IMR-90 (cell line): ENCODE data around the gene TBX4. TPM values are rescaled to one million over a fixed set of nuclear protein-coding genes. Genes with fewer than 3 reads are reported as not detected.

Source experiments
- ATAC-seq: fragments of 200-7000 bp; cut with Tn5 transposase; 2 replicates; pipeline ENCODE4 v1.9.1; 2020; ENCODE audit warnings: low read depth, mild to moderate bottlenecking, moderate library complexity
- BruUV-seq: library from RNA; stranded (reverse); fragments of 400-500 nt; replicated peaks from 2 replicates; lab custom pipeline; 2021; lab: Mats Ljungman, UMichigan
- CTCF ChIA-PET: fragments of 300-600 bp; formaldehyde crosslinking; extraction: SDS; loops from one replicate; lab custom pipeline; 2021; ENCODE audit warnings: antibody characterized with exemption; lab: Yijun Ruan, JAX
- POLR2A ChIA-PET: fragments of 300-600 bp; sonication (Branson Sonifier 250); formaldehyde crosslinking; loops from one replicate; lab custom pipeline; 2022; ENCODE audit warnings: antibody characterized with exemption; ENCODE audit not compliant: unreplicated experiment; lab: Charles Lee
- DNase-seq: peaks from one replicate; pipeline ENCODE4 v3.0.0; 2013
- H2AFZ ChIP-seq: replicated peaks from 2 replicates; pipeline ENCODE3; 2013; ENCODE audit warnings: low read length, mild to moderate bottlenecking; ENCODE audit not compliant: poor library complexity
- H2AK5ac ChIP-seq: 2 replicates; pipeline ENCODE4 v1.6.1; 2013; ENCODE audit warnings: low read depth, low read length, inconsistent platforms
- H2AK9ac ChIP-seq: replicated peaks from 2 replicates; pipeline ENCODE3; 2013; ENCODE audit warnings: mild to moderate bottlenecking, low read depth, low read length, moderate library complexity; ENCODE audit not compliant: poor library complexity
- H2BK120ac ChIP-seq: 2 replicates; pipeline ENCODE4 v1.6.1; 2013; ENCODE audit warnings: low read depth, low read length, inconsistent platforms
- H2BK15ac ChIP-seq: 3 replicates; pipeline ENCODE4 v1.6.1; 2013; ENCODE audit warnings: low read depth, low read length, inconsistent platforms
- H2BK20ac ChIP-seq: 2 replicates; pipeline ENCODE4 v1.6.1; 2013; ENCODE audit warnings: low read depth, mild to moderate bottlenecking, inconsistent platforms, low read length, moderate library complexity
- H2BK5ac ChIP-seq: 2 replicates; pipeline ENCODE4 v1.6.1; 2013; ENCODE audit warnings: mild to moderate bottlenecking, low read depth, low read length, inconsistent platforms; ENCODE audit not compliant: poor library complexity, severe bottlenecking
- H3K14ac ChIP-seq: replicated peaks from 2 replicates; pipeline ENCODE4 v1.6.1; 2013; ENCODE audit warnings: low read depth, low read length, inconsistent platforms
- H3K18ac ChIP-seq: 2 replicates; pipeline ENCODE4 v1.6.1; 2013; ENCODE audit warnings: low read depth, low read length, control low read depth
- H3K23ac ChIP-seq: 2 replicates; pipeline ENCODE4 v1.6.1; 2013; ENCODE audit warnings: low read depth, low read length, inconsistent platforms
- H3K27ac ChIP-seq: 2 replicates; pipeline ENCODE4 v1.5.1; 2013; ENCODE audit warnings: mild to moderate bottlenecking, control low read depth, low read length; ENCODE audit not compliant: insufficient read depth
- H3K27me3 ChIP-seq: 2 replicates; pipeline ENCODE4 v1.6.1; 2013; ENCODE audit warnings: low read length; ENCODE audit not compliant: control insufficient read depth, insufficient read depth
- H3K36me3 ChIP-seq: 2 replicates; pipeline ENCODE4 v1.6.1; 2013; ENCODE audit warnings: low read length, mixed read lengths; ENCODE audit not compliant: control insufficient read depth, insufficient read depth
- H3K4ac ChIP-seq: 2 replicates; pipeline ENCODE4 v1.6.1; 2013; ENCODE audit warnings: low read depth, low read length, inconsistent platforms
- H3K4me1 ChIP-seq: 2 replicates; pipeline ENCODE4 v1.6.1; 2013; ENCODE audit warnings: low read length, mixed read lengths; ENCODE audit not compliant: control insufficient read depth, insufficient read depth
- H3K4me2 ChIP-seq: 2 replicates; pipeline ENCODE4 v1.6.1; 2013; ENCODE audit warnings: low read depth, mild to moderate bottlenecking, control low read depth, low read length, moderate library complexity
- H3K4me3 ChIP-seq: 2 replicates; pipeline ENCODE4 v1.5.1; 2013; ENCODE audit warnings: low read depth, mild to moderate bottlenecking, control low read depth, low read length, moderate library complexity; ENCODE audit not compliant: insufficient read depth
- H3K56ac ChIP-seq: 2 replicates; pipeline ENCODE4 v1.6.1; 2013; ENCODE audit warnings: low read length, inconsistent platforms; ENCODE audit not compliant: insufficient read depth; ENCODE audit errors: extremely low read depth
- H3K79me1 ChIP-seq, 2 experiments: 2 replicates each; pipeline ENCODE4 v1.6.1; 2013; ENCODE audit warnings: low read length in 2 of 2, inconsistent platforms in 1 of 2, low read depth in 1 of 2
- H3K9ac ChIP-seq: 2 replicates; pipeline ENCODE4 v1.6.1; 2013; ENCODE audit warnings: low read depth, low read length, control low read depth
- H3K9me1 ChIP-seq: 2 replicates; pipeline ENCODE4 v1.6.1; 2013; ENCODE audit warnings: low read length, inconsistent platforms; ENCODE audit not compliant: insufficient read depth
- H3K9me3 ChIP-seq: 2 replicates; pipeline ENCODE4 v1.6.1; 2013; ENCODE audit warnings: low read length; ENCODE audit not compliant: control insufficient read depth, insufficient read depth
- H4K20me1 ChIP-seq: 2 replicates; pipeline ENCODE4 v1.6.1; 2013; ENCODE audit warnings: low read length, inconsistent platforms; ENCODE audit not compliant: insufficient read depth
- H4K5ac ChIP-seq: 2 replicates; pipeline ENCODE4 v1.6.1; 2013; ENCODE audit warnings: mild to moderate bottlenecking, low read depth, low read length, control low read depth
- H4K8ac ChIP-seq, 2 experiments: 2 replicates each; pipeline ENCODE4 v1.6.1; 2013; ENCODE audit warnings: low read depth in 2 of 2, low read length in 2 of 2, control low read depth in 1 of 2, inconsistent platforms in 1 of 2
- H4K91ac ChIP-seq: 2 replicates; pipeline ENCODE4 v1.6.1; 2013; ENCODE audit warnings: low read depth, low read length, inconsistent platforms; ENCODE audit not compliant: insufficient read depth
- BHLHE40 ChIP-seq: fragments of 150-350 bp; IDR thresholded peaks from 2 replicates; pipeline ENCODE4 v1.6.1; 2016; ENCODE audit warnings: mild to moderate bottlenecking, low read depth, low read length
- CHD1 ChIP-seq: IDR thresholded peaks from 2 replicates; pipeline ENCODE4 v1.6.1; 2012; ENCODE audit warnings: low read depth, low read length, improper control_type of control experiment
- FOS ChIP-seq: fragments of 150-350 bp; IDR thresholded peaks from 2 replicates; pipeline ENCODE4 v1.6.1; 2016; ENCODE audit warnings: low read depth, low read length
- MAFK ChIP-seq: IDR thresholded peaks from 2 replicates; pipeline ENCODE4 v1.6.1; 2012; ENCODE audit warnings: low read depth, low read length, improper control_type of control experiment
- MXI1 ChIP-seq: IDR thresholded peaks from 2 replicates; pipeline ENCODE4 v1.6.1; 2012; ENCODE audit warnings: low read depth, mild to moderate bottlenecking, low read length, moderate library complexity, borderline replicate concordance
- POLR2A ChIP-seq: IDR thresholded peaks from 2 replicates; pipeline ENCODE4 v1.6.1; 2012; ENCODE audit warnings: mild to moderate bottlenecking, low read depth, low read length
- RAD21 ChIP-seq: IDR thresholded peaks from 2 replicates; pipeline ENCODE4 v1.6.1; 2012; ENCODE audit warnings: low read length, improper control_type of control experiment
- RCOR1 ChIP-seq: IDR thresholded peaks from 2 replicates; pipeline ENCODE4 v1.6.1; 2012; ENCODE audit warnings: mild to moderate bottlenecking, low read length, improper control_type of control experiment; ENCODE audit not compliant: insufficient replicate concordance
- RFX5 ChIP-seq: IDR thresholded peaks from 2 replicates; pipeline ENCODE4 v1.8.0; 2012; ENCODE audit warnings: low read depth, mild to moderate bottlenecking, low read length, moderate library complexity
- SMC3 ChIP-seq: fragments of 150-350 bp; IDR thresholded peaks from 2 replicates; pipeline ENCODE4 v1.6.1; 2016; ENCODE audit warnings: low read depth, mild to moderate bottlenecking, antibody characterized with exemption, low read length, moderate library complexity
- WGBS, 2 experiments: methylation state at CpG; one replicate each; pipeline versions ENCODE4 v1.1.5 to v1.1.7; 2013; ENCODE audit warnings: missing lambda C conversion rate in 2 of 2; ENCODE audit not compliant: insufficient read length in 1 of 2; ENCODE audit errors: extremely low coverage in 2 of 2; 5-methylcytosine and 5-hydroxymethylcytosine counted together
- dilution Hi-C: fragments of 300-500 bp; cut with HindIII; formaldehyde crosslinking; loops from one replicate; pipeline ENCODE4 v1.14.3; 2018; ENCODE audit warnings: low sequenced_read_pairs; ENCODE audit not compliant: unreplicated experiment
- in situ Hi-C: fragments of 300-500 bp; cut with MboI; formaldehyde crosslinking; loops from 3 replicates; pipeline ENCODE4 v1.14.3; 2019; ENCODE audit warnings: low sequenced_read_pairs, inconsistent platforms, mixed read lengths
- intact Hi-C: fragments of 100-400 bp; cut with micrococcal nuclease; formaldehyde crosslinking; loops from 2 replicates; pipeline ENCODE4 v1.10.0; 2022
- polyA plus RNA-seq, 3 experiments: library from polyadenylated mRNA; depleted of rRNA; stranded (reverse); fragments of >200 nt; gene quantifications; 2 replicates each; pipeline ENCODE4 v1.2.3, GENCODE V29; 2012; ENCODE audit warnings: low replicate concordance in 1 of 3
- total RNA-seq: library from RNA; depleted of rRNA; stranded (reverse); fragments of >200 nt; gene quantifications from 2 replicates; pipeline ENCODE4 v1.2.3, GENCODE V29; 2012
- TF ChIP-seq, protein P1 (sequence below): conservative IDR thresholded peaks from 2 replicates; pipeline ENCODE4 v1.5.1; 2012; ENCODE audit warnings: mild to moderate bottlenecking, low read depth, low read length, improper control_type of control experiment
- TF ChIP-seq, protein P2 (sequence below): fragments of 150-350 bp; IDR thresholded peaks from 2 replicates; pipeline ENCODE4 v1.6.1; 2017; ENCODE audit warnings: mild to moderate bottlenecking, antibody characterized with exemption, low read length, low read depth
- TF ChIP-seq, protein P3 (sequence below): fragments of 150-350 bp; IDR thresholded peaks from 2 replicates; pipeline ENCODE4 v1.6.1; 2016; ENCODE audit warnings: low read depth, mild to moderate bottlenecking, low read length, moderate library complexity, borderline replicate concordance

Gene TBX4
- total and polyA plus RNA-seq, 2 of the 4 experiments (the other 2 are of a cell fraction), result 0.05 TPM; not detected in 1

DNA sequence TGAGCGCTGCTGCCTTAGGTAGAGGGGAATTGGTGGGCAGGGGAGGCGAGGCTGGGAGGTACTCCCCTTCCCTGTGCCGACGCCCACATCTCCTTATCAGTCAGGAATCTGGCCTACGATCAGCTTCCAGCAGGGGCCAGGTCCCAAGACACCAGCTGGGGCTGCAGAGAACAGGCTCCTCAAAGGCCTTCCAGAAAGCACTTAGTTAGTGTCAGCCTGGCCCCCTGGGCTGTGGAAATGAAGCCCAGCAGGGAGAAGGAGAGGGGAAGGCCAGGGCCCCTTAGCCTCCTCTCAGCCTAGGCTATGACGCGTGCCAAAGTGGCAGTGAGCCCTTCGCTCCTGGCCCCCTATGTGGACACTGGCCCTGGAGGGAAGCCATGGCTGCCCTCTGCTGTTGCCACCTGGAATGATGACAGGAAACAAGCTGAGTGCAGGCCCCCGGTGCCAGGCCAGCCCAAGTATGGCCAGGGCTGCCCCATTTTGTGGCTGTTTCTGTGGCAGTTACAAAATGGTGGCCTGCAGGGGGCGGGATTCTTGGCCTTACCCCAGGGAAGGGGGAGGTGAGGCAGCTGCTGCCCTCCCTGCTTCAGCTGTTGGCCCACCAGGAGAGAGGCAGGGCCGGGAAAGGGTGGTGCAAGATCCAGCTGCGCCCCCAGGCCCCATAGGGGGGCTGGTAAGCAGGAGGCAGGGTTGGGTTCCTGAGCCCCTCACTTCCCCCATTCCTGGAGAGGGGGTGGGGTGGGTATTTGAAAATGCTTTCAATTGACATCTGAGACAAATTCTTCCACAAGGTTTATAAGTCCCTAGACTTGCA, 11.3 kb downstream of the TBX4 start:
- intact Hi-C loops (no loop called here), dilution Hi-C loops (no loop called here), in situ Hi-C loops (no loop called here)
- no peak overlapping the region for H3K14ac ChIP-seq
- H3K4me3 ChIP-seq, result no peak overlapping the region
- H3K4me2 ChIP-seq, result no peak overlapping the region
- POLR2A ChIA-PET, result no interaction called here
- H4K5ac ChIP-seq, result no peak overlapping the region
- no peak for TF ChIP-seq CHD1
- TF ChIP-seq RCOR1, result no peak
- TF ChIP-seq, protein P1, sequence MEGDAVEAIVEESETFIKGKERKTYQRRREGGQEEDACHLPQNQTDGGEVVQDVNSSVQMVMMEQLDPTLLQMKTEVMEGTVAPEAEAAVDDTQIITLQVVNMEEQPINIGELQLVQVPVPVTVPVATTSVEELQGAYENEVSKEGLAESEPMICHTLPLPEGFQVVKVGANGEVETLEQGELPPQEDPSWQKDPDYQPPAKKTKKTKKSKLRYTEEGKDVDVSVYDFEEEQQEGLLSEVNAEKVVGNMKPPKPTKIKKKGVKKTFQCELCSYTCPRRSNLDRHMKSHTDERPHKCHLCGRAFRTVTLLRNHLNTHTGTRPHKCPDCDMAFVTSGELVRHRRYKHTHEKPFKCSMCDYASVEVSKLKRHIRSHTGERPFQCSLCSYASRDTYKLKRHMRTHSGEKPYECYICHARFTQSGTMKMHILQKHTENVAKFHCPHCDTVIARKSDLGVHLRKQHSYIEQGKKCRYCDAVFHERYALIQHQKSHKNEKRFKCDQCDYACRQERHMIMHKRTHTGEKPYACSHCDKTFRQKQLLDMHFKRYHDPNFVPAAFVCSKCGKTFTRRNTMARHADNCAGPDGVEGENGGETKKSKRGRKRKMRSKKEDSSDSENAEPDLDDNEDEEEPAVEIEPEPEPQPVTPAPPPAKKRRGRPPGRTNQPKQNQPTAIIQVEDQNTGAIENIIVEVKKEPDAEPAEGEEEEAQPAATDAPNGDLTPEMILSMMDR, result no peak; the same call in 1 of the 2 replicates
- TF ChIP-seq MXI1, result no peak
- no peak for TF ChIP-seq FOS
- no peak for TF ChIP-seq BHLHE40
- TF ChIP-seq, protein P2, sequence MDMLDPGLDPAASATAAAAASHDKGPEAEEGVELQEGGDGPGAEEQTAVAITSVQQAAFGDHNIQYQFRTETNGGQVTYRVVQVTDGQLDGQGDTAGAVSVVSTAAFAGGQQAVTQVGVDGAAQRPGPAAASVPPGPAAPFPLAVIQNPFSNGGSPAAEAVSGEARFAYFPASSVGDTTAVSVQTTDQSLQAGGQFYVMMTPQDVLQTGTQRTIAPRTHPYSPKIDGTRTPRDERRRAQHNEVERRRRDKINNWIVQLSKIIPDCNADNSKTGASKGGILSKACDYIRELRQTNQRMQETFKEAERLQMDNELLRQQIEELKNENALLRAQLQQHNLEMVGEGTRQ, result no peak
- TF ChIP-seq RFX5, result no peak
- TF ChIP-seq MAFK, result no peak
- TF ChIP-seq, protein P3, sequence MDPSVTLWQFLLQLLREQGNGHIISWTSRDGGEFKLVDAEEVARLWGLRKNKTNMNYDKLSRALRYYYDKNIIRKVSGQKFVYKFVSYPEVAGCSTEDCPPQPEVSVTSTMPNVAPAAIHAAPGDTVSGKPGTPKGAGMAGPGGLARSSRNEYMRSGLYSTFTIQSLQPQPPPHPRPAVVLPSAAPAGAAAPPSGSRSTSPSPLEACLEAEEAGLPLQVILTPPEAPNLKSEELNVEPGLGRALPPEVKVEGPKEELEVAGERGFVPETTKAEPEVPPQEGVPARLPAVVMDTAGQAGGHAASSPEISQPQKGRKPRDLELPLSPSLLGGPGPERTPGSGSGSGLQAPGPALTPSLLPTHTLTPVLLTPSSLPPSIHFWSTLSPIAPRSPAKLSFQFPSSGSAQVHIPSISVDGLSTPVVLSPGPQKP, result no peak
- no peak for TF ChIP-seq RAD21
- TF ChIP-seq SMC3, result no peak
- no peak for TF ChIP-seq POLR2A
- no peak overlapping the region for H4K91ac ChIP-seq
- no peak overlapping the region for H2AK5ac ChIP-seq
- no peaks in the 10 kb centered on the region for H3K79me1 ChIP-seq
- no peak overlapping the region for H2BK5ac ChIP-seq
- H3K56ac ChIP-seq, result no peak overlapping the region
- no TSS peak for BruUV-seq
- H3K27ac ChIP-seq, result no peak overlapping the region
- H3K18ac ChIP-seq, result no peak overlapping the region
- no peak overlapping the region for H3K4ac ChIP-seq
- H4K8ac ChIP-seq, result no peak overlapping the region
- ATAC-seq (no peak), DNase-seq (no peak)
- CTCF ChIA-PET, result no interaction called here
- H2BK15ac ChIP-seq, result no peak overlapping the region
- 100% methylated on average over 2 of the region's 12 CpGs; no CpG with 5 or more reads in 1 of the 2 experiments for whole genome bisulfite sequencing, 2 experiments
- H3K36me3 ChIP-seq, result no peaks in the 10 kb centered on the region
- H3K23ac ChIP-seq, result no peak overlapping the region
- no peak overlapping the region for H2BK20ac ChIP-seq
- H3K27me3 ChIP-seq, result peaks cover 51% of the 10 kb centered on the region
- no peaks in the 10 kb centered on the region for H4K20me1 ChIP-seq
- no peak overlapping the region for H2AK9ac ChIP-seq
- no peak overlapping the region for H2BK120ac ChIP-seq
- peaks cover 14% of the 10 kb centered on the region for H3K4me1 ChIP-seq
- no peak overlapping the region for H2AFZ ChIP-seq
- H3K9me3 ChIP-seq, result peaks cover 4% of the 10 kb centered on the region; the same call in 1 of the 2 replicates
- peaks cover 6% of the 10 kb centered on the region; the same call in 1 of the 2 replicates for H3K9me1 ChIP-seq
- H3K9ac ChIP-seq, result no peak overlapping the region
